HepG2 (cell line): ENCODE data around the gene TRAPPC4. TPM values are rescaled to one million over a fixed set of nuclear protein-coding genes. Genes with fewer than 3 reads are reported as not detected.

ENCODE experiments used
- AGO2 ChIP-seq: fragments of 200-400 bp; formaldehyde crosslinking; optimal IDR thresholded peaks from 2 replicates; pipeline ENCODE3; 2017; ENCODE audit warnings: mild to moderate bottlenecking, low read depth, low read length, moderate library complexity
- BCL6 ChIP-seq: IDR thresholded peaks from 2 replicates; pipeline ENCODE4 v1.6.1; 2016; ENCODE audit warnings: missing genetic modification reagents, missing compliant biosample characterization
- CHCHD3 ChIP-seq: sonication (generic); formaldehyde crosslinking; IDR thresholded peaks from 2 replicates; pipeline ENCODE4 v1.8.0; 2022; ENCODE audit warnings: mild to moderate bottlenecking, missing genetic modification reagents, moderate library complexity
- HNRNPK ChIP-seq: fragments of 200-400 bp; formaldehyde crosslinking; IDR thresholded peaks from 2 replicates; pipeline ENCODE4 v1.6.1; 2018; ENCODE audit warnings: low read length, low read depth, moderate library complexity, mild to moderate bottlenecking; ENCODE audit not compliant: poor library complexity, severe bottlenecking
- MLLT10 ChIP-seq: sonication (generic); formaldehyde crosslinking; IDR thresholded peaks from 2 replicates; pipeline ENCODE4 v1.4.0; 2020; ENCODE audit warnings: missing genetic modification reagents
- U2AF2 ChIP-seq: fragments of 200-400 bp; formaldehyde crosslinking; IDR thresholded peaks from 2 replicates; pipeline ENCODE4 v1.6.1; 2017; ENCODE audit warnings: low read depth, mild to moderate bottlenecking, low read length
- ZBTB25 ChIP-seq: IDR thresholded peaks from 2 replicates; pipeline ENCODE4 v1.6.1; 2018; ENCODE audit warnings: missing genetic modification reagents
- ZBTB34 ChIP-seq: sonication (generic); formaldehyde crosslinking; IDR thresholded peaks from 2 replicates; pipeline ENCODE4 v1.8.0; 2022; ENCODE audit warnings: mild to moderate bottlenecking, missing genetic modification reagents
- ZBTB46 ChIP-seq: sonication (generic); formaldehyde crosslinking; IDR thresholded peaks from 2 replicates; pipeline ENCODE4 v1.4.0; 2020; ENCODE audit warnings: mild to moderate bottlenecking, missing genetic modification reagents, borderline replicate concordance
- ZBTB8A ChIP-seq: sonication (generic); formaldehyde crosslinking; IDR thresholded peaks from 2 replicates; pipeline ENCODE4 v1.4.0; 2020; ENCODE audit warnings: mild to moderate bottlenecking, low read depth, missing genetic modification reagents, borderline replicate concordance
- ZC3H13 ChIP-seq: sonication (generic); formaldehyde crosslinking; IDR thresholded peaks from 2 replicates; pipeline ENCODE4 v1.8.1; 2023; ENCODE audit warnings: mild to moderate bottlenecking, missing genetic modification reagents, moderate library complexity
- ZFP1 ChIP-seq: IDR thresholded peaks from 2 replicates; pipeline ENCODE4 v1.6.1; 2016
- ZNF142 ChIP-seq: sonication (generic); formaldehyde crosslinking; IDR thresholded peaks from 2 replicates; pipeline ENCODE4 v1.4.0; 2020; ENCODE audit warnings: missing genetic modification reagents
- ZNF468 ChIP-seq: sonication (generic); formaldehyde crosslinking; IDR thresholded peaks from 2 replicates; pipeline ENCODE4 v1.8.0; 2022; ENCODE audit warnings: mild to moderate bottlenecking, moderate library complexity, missing genetic modification reagents
- ZNF576 ChIP-seq: sonication (generic); formaldehyde crosslinking; IDR thresholded peaks from 2 replicates; pipeline ENCODE4 v1.4.0; 2020; ENCODE audit warnings: mild to moderate bottlenecking, missing genetic modification reagents
- ZNF678 ChIP-seq: sonication (generic); formaldehyde crosslinking; IDR thresholded peaks from 2 replicates; pipeline ENCODE4 v1.4.0; 2020; ENCODE audit warnings: mild to moderate bottlenecking, missing genetic modification reagents
- ZNF768 ChIP-seq: sonication (generic); formaldehyde crosslinking; IDR thresholded peaks from 2 replicates; pipeline ENCODE4 v1.4.0; 2020; ENCODE audit warnings: missing genetic modification reagents
- ZSCAN22 ChIP-seq: sonication (generic); formaldehyde crosslinking; IDR thresholded peaks from 2 replicates; pipeline ENCODE4 v1.4.0; 2020; ENCODE audit warnings: mild to moderate bottlenecking, missing genetic modification reagents
- polyA plus RNA-seq, 8 experiments: library from polyadenylated mRNA; depleted of rRNA in 3 of 8; stranded (reverse) in 7 of 8; unstranded in 1 of 8; fragments of >200 nt; fragmentation: Illumina TruSeq in 4 of 8; extraction: Trizol in 4 of 8; gene quantifications; 2 replicates each; pipeline versions ENCODE4 v1.2.1 to v1.2.3, GENCODE V29; 2011 to 2016; ENCODE audit warnings: low read depth in 4 of 8, missing spikeins in 1 of 8, mixed read lengths in 1 of 8; ENCODE audit not compliant: insufficient read depth in 1 of 8
- total RNA-seq, 5 experiments: library from RNA; depleted of rRNA; stranded (reverse); fragments of >200 nt; fragmentation: Illumina TruSeq; extraction: Trizol; gene quantifications; 2 replicates each; pipeline ENCODE4 v1.2.3, GENCODE V29; 2016; ENCODE audit warnings: low read depth in 1 of 5

TRAPPC4 gene
- total and polyA plus RNA-seq, 2 of the 13 experiments (the other 11 are each of a cell fraction or from before 2014, with no cell fraction given): 97.4 to 140 TPM

- TF ChIP-seq U2AF2 (no peak), ZNF768 (CRISPR knock-in tag) (no peak), ZSCAN22 (CRISPR knock-in tag) (no peak), ZNF678 (no peak), ZBTB46 (CRISPR knock-in tag) (no peak), ZC3H13 (CRISPR knock-in tag) (peak; percentile 58), ZBTB25 (no peak; the same call in 1 of the 2 replicates), MLLT10 (CRISPR knock-in tag) (no peak), CHCHD3 (CRISPR knock-in tag) (no peak; the same call in none of the 2 replicates), ZNF468 (no peak), ZNF576 (0 out of 2 replicates have a peak, but pooled peaks have one; percentile 61), ZBTB34 (no peak; the same call in 1 of the 2 replicates), ZNF142 (CRISPR knock-in tag) (0 out of 2 replicates have a peak, but pooled peaks have one; percentile 2), AGO2 (peak; percentile 63), BCL6 (CRISPR knock-in tag) (no peak; the same call in 1 of the 2 replicates), ZFP1 (CRISPR knock-in tag) (peak; percentile 10; the same call in 1 of the 2 replicates), ZBTB8A (CRISPR knock-in tag) (no peak), HNRNPK (peak; percentile 21)
Measured at GRCh38 chr11:119018074-119018938, at the start of gene TRAPPC4, which contains the start of gene RPS25 (continued).
